K562 (cell line): Measurements from ENCODE around the gene GSTM2. TPM values are rescaled to one million over a fixed set of nuclear protein-coding genes. Genes with fewer than 3 reads are reported as not detected.

Source experiments
- CHD4 ChIP-seq: fragments of 200-600 bp; sonication (generic); IDR thresholded peaks from 3 replicates; pipeline ENCODE4 v1.6.1; 2012; ENCODE audit warnings: low read depth, mild to moderate bottlenecking, mixed read lengths, low read length, inconsistent platforms; ENCODE audit not compliant: insufficient read depth, insufficient replicate concordance, poor library complexity, severe bottlenecking
- EP400 ChIP-seq: fragments of 450-650 bp; IDR thresholded peaks from 2 replicates; pipeline ENCODE4 v1.6.1; 2017; ENCODE audit warnings: antibody characterized with exemption, mild to moderate bottlenecking, moderate library complexity
- ETV1 ChIP-seq: fragments of 450-650 bp; conservative IDR thresholded peaks from 2 replicates; pipeline ENCODE4 v1.6.1; 2016; ENCODE audit warnings: missing genetic modification characterization, control low read depth, low read depth, missing compliant biosample characterization
- FOS ChIP-seq: IDR thresholded peaks from 3 replicates; pipeline ENCODE4 v1.6.1; 2011; ENCODE audit not compliant: insufficient read length; ENCODE audit errors: extremely low read depth
- HBP1 ChIP-seq: fragments of 450-650 bp; formaldehyde crosslinking; IDR thresholded peaks from 2 replicates; pipeline ENCODE4 v1.4.0; 2022; ENCODE audit warnings: missing genetic modification characterization
- HMGXB4 ChIP-seq: sonication (generic); formaldehyde crosslinking; IDR thresholded peaks from 2 replicates; pipeline ENCODE4 v1.8.1; 2023; ENCODE audit warnings: mild to moderate bottlenecking, missing genetic modification reagents
- NR2F6 ChIP-seq: fragments of 450-650 bp; formaldehyde crosslinking; IDR thresholded peaks from 2 replicates; pipeline ENCODE4 v1.4.0; 2020; ENCODE audit warnings: mild to moderate bottlenecking
- TFE3 ChIP-seq: fragments of 450-650 bp; formaldehyde crosslinking; IDR thresholded peaks from 2 replicates; pipeline ENCODE4 v1.4.0; 2020; ENCODE audit warnings: mild to moderate bottlenecking, mixed read lengths
- ZNF282 ChIP-seq: sonication (generic); formaldehyde crosslinking; IDR thresholded peaks from 2 replicates; pipeline ENCODE4 v1.8.1; 2023; ENCODE audit warnings: missing genetic modification reagents
- ZNF639 ChIP-seq, 2 experiments: fragments of 200-800 bp in 1 of 2; sonication (Bioruptor generic) in 1 of 2; sonication (generic) in 1 of 2; formaldehyde crosslinking in 1 of 2; IDR thresholded peaks in 1 of 2; conservative IDR thresholded peaks in 1 of 2; 2 replicates each; pipeline versions ENCODE4 v1.5.0 to v1.6.1; 2016 to 2020; ENCODE audit warnings: missing compliant biosample characterization in 1 of 2, missing genetic modification characterization in 1 of 2, missing genetic modification reagents in 1 of 2
- polyA plus RNA-seq, 8 experiments: library from polyadenylated mRNA; depleted of rRNA in 4 of 8; stranded (reverse) in 5 of 8; unstranded in 3 of 8; fragments of >200 nt; fragmentation: Nextera tagmentation in 2 of 8; fragmentation: Illumina TruSeq in 1 of 8; extraction: Ambion mirVana in 2 of 8; extraction: Trizol in 1 of 8; gene quantifications; 2 replicates each; pipeline versions ENCODE4 v1.2.1 to v1.2.3, GENCODE V29; 2011 to 2014; ENCODE audit warnings: inconsistent platforms in 1 of 8, missing spikeins in 1 of 8
- total RNA-seq, 7 experiments: library from RNA; depleted of rRNA in 6 of 7; stranded (reverse); fragments of >200 nt in 6 of 7; fragmentation: Illumina TruSeq in 2 of 7; extraction: Trizol in 2 of 7; gene quantifications; 2 replicates each; pipeline versions ENCODE4 v1.2.1 to v1.2.3, GENCODE V29; 2011 to 2021; ENCODE audit warnings: low replicate concordance in 1 of 7

GSTM2 gene
- total and polyA plus RNA-seq, 9 of the 15 experiments (the other 6 are each of a cell fraction or from before 2014, with no cell fraction given), result 1.6 to 15.1 (median 6.8) TPM

GRCh38 chr1:109618661-109619575, 48.9 kb upstream of the GSTM2 start (continued):
- TF ChIP-seq HBP1 (CRISPR knock-in tag) (no peak), NR2F6 (no peak), ETV1 (tag) (peak; percentile 59), EP400 (no peak), HMGXB4 (no peak), CHD4 (no peak), FOS (no peak), ZNF639 (CRISPR knock-in tag; conservative IDR thresholded peaks at IDR 0.05 in 1 of 2, IDR thresholded peaks at IDR 0.05 in 1 of 2) (peak in 1 of 2 experiments; percentile 9; a peak in 1 of 4 replicates), TFE3 (CRISPR knock-in tag) (no peak), ZNF282 (CRISPR knock-in tag) (no peak)
- TF ChIP-seq, all 486 proteins: peak for 37
